WTC11 (cell line): ENCODE data around the gene RHOJ.

ENCODE experiments used
- ATF2 ChIP-seq: sonication (generic); formaldehyde crosslinking; IDR thresholded peaks from 2 replicates; pipeline ENCODE4 v1.8.1; 2022; ENCODE audit warnings: low read depth, missing genetic modification reagents, borderline replicate concordance
- CREB1 ChIP-seq: sonication (generic); formaldehyde crosslinking; IDR thresholded peaks from 2 replicates; pipeline ENCODE4 v1.8.0; 2023; ENCODE audit warnings: mild to moderate bottlenecking, missing genetic modification reagents
- CREM ChIP-seq: sonication (generic); formaldehyde crosslinking; IDR thresholded peaks from 2 replicates; pipeline ENCODE4 v1.8.1; 2022; ENCODE audit warnings: mild to moderate bottlenecking, missing genetic modification reagents, moderate library complexity
- CTCF ChIP-seq: fragments of 200-600 bp; IDR thresholded peaks from 2 replicates; pipeline ENCODE4 v1.8.0; 2022; ENCODE audit warnings: antibody characterized with exemption
- FOXK1 ChIP-seq: sonication (generic); formaldehyde crosslinking; IDR thresholded peaks from 2 replicates; pipeline ENCODE4 v1.8.0; 2022; ENCODE audit warnings: mild to moderate bottlenecking, moderate library complexity, missing genetic modification reagents
- GABPB1 ChIP-seq: sonication (generic); formaldehyde crosslinking; IDR thresholded peaks from 2 replicates; pipeline ENCODE4 v1.8.1; 2023; ENCODE audit warnings: mild to moderate bottlenecking, missing genetic modification reagents
- JUN ChIP-seq: sonication (generic); formaldehyde crosslinking; IDR thresholded peaks from 2 replicates; pipeline ENCODE4 v1.8.0; 2023; ENCODE audit warnings: mild to moderate bottlenecking, missing genetic modification reagents
- PRDM15 ChIP-seq: sonication (generic); formaldehyde crosslinking; IDR thresholded peaks from 2 replicates; pipeline ENCODE4 v1.8.0; 2022; ENCODE audit warnings: missing genetic modification reagents
- TEAD1 ChIP-seq: sonication (generic); formaldehyde crosslinking; IDR thresholded peaks from 2 replicates; pipeline ENCODE4 v1.8.0; 2022; ENCODE audit warnings: mild to moderate bottlenecking, missing genetic modification reagents
- TEAD4 ChIP-seq: sonication (generic); formaldehyde crosslinking; IDR thresholded peaks from 2 replicates; pipeline ENCODE4 v1.8.0; 2022; ENCODE audit warnings: mild to moderate bottlenecking, missing genetic modification reagents
- ZBTB21 ChIP-seq: sonication (generic); formaldehyde crosslinking; IDR thresholded peaks from 2 replicates; pipeline ENCODE4 v1.8.1; 2023; ENCODE audit warnings: mild to moderate bottlenecking, missing genetic modification reagents, borderline replicate concordance
- ZNF121 ChIP-seq: sonication (generic); formaldehyde crosslinking; IDR thresholded peaks from 2 replicates; pipeline ENCODE4 v1.8.0; 2023; ENCODE audit warnings: missing genetic modification reagents
- TF ChIP-seq, protein P1 (sequence below): fragments of 250-450 bp; sonication (Bioruptor Pico); IDR thresholded peaks from 2 replicates; pipeline ENCODE4 v2.1.2; 2022; ENCODE audit warnings: mild to moderate bottlenecking, moderate library complexity
- TF ChIP-seq, protein P2 (sequence below): sonication (generic); formaldehyde crosslinking; IDR thresholded peaks from 2 replicates; pipeline ENCODE4 v1.8.1; 2022; ENCODE audit warnings: low read depth, mild to moderate bottlenecking, moderate library complexity, missing genetic modification reagents, borderline replicate concordance

DNA sequence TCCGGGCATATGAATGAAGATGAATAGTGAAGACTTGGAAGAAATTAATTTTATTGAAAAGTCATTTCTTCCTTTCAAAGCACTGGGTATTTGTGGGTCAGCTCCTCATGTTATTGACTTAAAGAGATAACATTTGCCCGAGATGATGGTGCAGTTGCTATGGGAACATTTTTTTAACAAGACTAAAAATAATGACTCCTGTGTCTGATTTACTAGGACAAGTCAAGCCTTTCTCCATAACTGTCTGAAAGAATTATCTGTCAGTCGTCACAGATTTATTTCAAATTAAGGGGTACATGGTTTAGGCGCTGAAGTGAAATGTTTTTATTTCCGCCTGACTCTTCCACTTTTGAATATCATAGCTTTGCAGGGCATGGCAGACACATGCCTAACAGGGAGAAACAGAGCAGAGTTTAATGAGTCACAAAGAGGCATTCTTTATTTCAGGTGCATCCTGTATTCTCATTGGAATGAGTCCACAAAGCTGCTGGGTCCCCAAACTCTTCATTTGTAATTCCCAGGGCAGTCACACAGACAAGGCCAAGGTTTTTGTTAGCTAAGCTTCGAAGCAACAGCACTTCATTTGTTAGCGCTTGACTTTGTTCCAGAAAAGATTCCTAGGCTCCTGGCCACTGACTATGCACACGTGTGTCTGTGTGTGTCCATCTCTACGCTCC lies 118.8 kb downstream of the RHOJ start:
- no peak for TF ChIP-seq CTCF
- TF ChIP-seq CREM (CRISPR knock-in tag): no peak
- no peak for TF ChIP-seq GABPB1 (CRISPR knock-in tag)
- TF ChIP-seq TEAD4 (CRISPR knock-in tag): no peak
- no peak for TF ChIP-seq JUN
- no peak for TF ChIP-seq TEAD1 (CRISPR knock-in tag)
- no peak for TF ChIP-seq ATF2 (CRISPR knock-in tag)
- TF ChIP-seq ZNF121 (CRISPR knock-in tag): no peak
- no peak for TF ChIP-seq FOXK1 (CRISPR knock-in tag)
- TF ChIP-seq, protein P1, sequence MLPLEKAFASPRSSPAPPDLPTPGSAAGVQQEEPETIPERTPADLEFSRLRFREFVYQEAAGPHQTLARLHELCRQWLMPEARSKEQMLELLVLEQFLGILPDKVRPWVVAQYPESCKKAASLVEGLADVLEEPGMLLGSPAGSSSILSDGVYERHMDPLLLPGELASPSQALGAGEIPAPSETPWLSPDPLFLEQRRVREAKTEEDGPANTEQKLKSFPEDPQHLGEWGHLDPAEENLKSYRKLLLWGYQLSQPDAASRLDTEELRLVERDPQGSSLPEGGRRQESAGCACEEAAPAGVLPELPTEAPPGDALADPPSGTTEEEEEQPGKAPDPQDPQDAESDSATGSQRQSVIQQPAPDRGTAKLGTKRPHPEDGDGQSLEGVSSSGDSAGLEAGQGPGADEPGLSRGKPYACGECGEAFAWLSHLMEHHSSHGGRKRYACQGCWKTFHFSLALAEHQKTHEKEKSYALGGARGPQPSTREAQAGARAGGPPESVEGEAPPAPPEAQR: no peak
- no peak for TF ChIP-seq ZBTB21
- TF ChIP-seq, protein P2, sequence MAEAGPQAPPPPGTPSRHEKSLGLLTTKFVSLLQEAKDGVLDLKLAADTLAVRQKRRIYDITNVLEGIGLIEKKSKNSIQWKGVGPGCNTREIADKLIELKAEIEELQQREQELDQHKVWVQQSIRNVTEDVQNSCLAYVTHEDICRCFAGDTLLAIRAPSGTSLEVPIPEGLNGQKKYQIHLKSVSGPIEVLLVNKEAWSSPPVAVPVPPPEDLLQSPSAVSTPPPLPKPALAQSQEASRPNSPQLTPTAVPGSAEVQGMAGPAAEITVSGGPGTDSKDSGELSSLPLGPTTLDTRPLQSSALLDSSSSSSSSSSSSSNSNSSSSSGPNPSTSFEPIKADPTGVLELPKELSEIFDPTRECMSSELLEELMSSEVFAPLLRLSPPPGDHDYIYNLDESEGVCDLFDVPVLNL (CRISPR knock-in tag): no peak
- no peak for TF ChIP-seq PRDM15
- no peak for TF ChIP-seq CREB1
